Measurements from ENCODE around the gene CES3.
A peak's percentile ranks its signal among the peaks of the same experiment; 100 is the strongest.

The CES3 gene, protein sequence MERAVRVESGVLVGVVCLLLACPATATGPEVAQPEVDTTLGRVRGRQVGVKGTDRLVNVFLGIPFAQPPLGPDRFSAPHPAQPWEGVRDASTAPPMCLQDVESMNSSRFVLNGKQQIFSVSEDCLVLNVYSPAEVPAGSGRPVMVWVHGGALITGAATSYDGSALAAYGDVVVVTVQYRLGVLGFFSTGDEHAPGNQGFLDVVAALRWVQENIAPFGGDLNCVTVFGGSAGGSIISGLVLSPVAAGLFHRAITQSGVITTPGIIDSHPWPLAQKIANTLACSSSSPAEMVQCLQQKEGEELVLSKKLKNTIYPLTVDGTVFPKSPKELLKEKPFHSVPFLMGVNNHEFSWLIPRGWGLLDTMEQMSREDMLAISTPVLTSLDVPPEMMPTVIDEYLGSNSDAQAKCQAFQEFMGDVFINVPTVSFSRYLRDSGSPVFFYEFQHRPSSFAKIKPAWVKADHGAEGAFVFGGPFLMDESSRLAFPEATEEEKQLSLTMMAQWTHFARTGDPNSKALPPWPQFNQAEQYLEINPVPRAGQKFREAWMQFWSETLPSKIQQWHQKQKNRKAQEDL

DNA sequence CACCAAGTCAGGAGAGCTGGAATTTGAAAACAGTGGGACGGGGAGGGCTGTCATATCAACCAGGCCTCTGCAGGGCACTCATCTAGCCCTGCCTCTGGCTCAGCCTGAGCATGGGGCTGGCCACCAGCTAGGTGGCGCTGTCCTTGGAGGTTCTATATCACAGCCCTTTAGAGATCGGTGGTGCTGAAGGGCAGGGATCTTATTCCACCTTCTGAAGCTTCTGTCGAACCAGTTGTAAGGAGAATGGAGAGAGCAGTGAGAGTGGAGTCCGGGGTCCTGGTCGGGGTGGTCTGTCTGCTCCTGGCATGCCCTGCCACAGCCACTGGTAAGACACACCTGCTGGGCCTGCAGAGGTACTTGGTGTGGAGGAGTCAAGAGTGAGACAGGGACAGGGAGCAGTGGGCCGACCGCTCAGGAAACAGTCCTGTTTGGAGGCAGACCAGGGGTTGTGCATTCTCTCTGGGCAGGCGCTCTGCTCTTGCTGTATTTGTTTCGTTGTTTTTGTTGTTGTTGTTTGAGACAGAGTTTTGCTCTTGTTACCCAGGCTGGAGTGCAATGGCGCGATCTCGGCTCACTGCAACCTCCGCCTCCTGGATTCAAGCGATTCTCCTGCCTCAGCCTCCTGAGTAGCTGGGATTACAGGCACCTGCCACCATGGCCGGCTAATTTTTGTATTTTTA lies at the start of gene CES3:
CES3 (plus strand) TSS at position 202 of the 680 bp plus-strand sequence; CDS start at position 244, 42 bp downstream.
- peak; percentile 60 for DNase-seq

DNA sequence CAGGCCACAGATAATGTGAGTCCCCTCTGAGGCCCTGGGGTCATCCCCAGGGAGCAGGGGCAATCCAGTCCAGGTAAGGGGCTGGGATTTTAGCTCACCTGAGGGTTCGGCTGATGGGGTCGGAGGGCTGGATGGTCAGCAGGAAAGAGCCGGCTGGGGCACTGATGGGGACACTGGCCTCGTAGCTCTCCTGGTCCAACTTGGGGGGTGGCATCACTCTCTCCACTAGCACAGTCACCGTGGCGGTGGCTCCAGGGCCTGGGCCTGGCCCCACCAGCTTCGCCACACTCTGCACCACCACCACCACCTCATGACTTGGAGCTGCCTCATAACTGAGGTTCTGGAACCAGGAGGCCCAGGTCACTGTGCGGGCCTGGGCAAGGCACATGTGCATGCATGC lies 49.3 kb upstream of the CES3 start:
- no peak for DNase-seq

DNA sequence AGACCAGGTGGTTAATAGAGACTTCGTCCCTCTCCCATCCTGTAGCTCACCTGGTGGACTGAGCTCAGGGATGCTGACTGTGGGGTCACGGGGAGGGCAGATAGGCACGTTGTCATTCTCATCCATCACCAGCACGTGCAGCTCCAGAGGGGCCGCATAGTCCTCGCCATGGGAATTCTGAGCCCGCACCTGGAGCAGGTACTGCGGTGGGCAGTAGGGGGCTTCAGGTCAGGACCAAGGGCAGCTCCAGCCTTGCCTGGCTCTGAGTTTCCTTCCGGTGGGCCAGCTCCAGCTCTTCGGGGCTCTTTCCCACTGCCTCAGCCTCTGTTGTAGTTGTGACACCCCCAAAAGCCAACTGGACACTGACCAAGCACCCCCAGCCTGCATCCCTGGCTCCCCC lies 48.0 kb upstream of the CES3 start:
- DNase-seq, result no peak

- DNase-seq, result no peak
Observed at GRCh38 chr16:66913711-66914110, 47.4 kb upstream of the CES3 start.

DNA sequence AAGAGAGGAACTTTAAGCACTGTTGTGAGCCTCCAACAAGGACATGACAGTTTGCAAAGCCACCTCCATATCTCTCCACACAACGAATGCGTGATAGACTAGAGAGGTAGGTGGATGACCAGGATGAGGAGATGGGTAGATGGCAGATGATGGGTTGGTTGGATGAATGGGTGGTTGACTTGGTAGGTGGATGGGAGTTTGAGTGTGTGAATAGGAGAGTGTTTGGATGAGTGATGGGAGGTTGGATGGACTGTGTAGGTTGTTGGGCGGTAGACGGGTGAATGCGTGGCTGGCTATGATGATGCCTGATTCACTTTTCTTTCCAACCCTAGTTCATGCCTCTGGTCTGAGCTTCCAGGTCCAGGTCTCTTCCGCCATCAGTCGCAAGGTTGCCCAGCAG lies 46.5 kb upstream of the CES3 start:
- DNase-seq, result no peak

GRCh38 chr16:66915041-66915440 lies 46.0 kb upstream of the CES3 start:
- DNase-seq, result no peak

GRCh38 chr16:66916518-66916917 lies 44.5 kb upstream of the CES3 start:
- DNase-seq, result no peak

- DNase-seq, result no peak
Observed at GRCh38 chr16:66917741-66918140, 43.3 kb upstream of the CES3 start.

GRCh38 chr16:66918355-66918754 lies 42.7 kb upstream of the CES3 start:
- no peak for DNase-seq

- DNase-seq, result no peak
Observed at GRCh38 chr16:66918803-66919568, 42.1 kb upstream of the CES3 start, which contains the start of gene CDH16. Gene CDH16 (minus strand): TSS chr16:66918885. CDS start chr16:66918065, 820 bp downstream.

DNA sequence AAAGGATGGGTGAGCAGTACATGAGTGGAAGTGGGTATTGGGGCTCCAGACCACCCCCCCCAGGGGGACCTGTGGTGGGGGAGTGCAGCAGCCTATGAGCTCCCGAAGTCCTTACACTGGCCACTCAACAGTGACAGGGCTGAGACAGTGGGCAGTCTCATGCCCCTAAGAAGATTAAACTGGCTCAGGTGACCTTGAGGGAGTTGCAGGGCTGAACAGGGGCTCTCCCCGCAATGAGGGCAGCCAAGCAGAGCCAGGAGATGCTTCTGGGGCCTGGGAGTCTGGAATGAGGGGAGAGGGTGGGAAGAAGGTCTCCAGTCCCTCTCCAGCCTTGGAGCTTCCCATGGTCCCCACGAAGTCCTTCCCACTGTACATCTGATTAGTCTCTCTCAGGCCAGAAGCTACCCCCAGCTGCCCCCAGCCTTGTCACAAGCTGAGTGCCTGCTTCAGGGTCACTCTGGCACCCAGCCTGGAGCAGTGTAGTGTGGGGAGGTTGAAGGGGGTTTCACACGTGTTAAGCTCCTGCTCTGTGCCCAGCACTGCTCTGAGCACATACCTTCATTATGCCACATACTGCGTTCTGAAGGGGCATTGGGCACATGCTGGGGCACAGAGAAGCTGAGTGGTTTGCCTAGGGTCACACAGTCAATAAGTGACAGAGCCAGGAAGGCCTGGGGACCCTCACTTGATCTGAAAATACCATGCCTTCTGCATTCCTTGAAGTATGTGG lies 41.3 kb upstream of the CES3 start:
- no peak for DNase-seq

DNA sequence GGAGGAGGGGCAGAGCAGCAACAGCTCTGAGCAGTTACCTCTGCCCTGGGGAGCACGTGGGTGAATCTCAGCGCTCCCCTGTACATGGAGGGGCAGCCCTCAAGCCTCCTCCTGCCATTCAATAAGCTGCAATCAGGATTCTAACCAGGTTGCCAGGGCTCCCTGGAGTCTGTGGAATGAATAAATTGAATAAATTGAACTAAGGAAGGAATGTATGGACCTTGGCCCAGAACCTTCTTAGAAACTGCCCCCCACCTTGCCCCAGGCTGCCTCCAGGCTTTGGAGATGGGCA lies 40.8 kb upstream of the CES3 start:
- DNase-seq, result no peak

- DNase-seq, result no peak
Observed at GRCh38 chr16:66920924-66921680, 40.0 kb upstream of the CES3 start.

DNA sequence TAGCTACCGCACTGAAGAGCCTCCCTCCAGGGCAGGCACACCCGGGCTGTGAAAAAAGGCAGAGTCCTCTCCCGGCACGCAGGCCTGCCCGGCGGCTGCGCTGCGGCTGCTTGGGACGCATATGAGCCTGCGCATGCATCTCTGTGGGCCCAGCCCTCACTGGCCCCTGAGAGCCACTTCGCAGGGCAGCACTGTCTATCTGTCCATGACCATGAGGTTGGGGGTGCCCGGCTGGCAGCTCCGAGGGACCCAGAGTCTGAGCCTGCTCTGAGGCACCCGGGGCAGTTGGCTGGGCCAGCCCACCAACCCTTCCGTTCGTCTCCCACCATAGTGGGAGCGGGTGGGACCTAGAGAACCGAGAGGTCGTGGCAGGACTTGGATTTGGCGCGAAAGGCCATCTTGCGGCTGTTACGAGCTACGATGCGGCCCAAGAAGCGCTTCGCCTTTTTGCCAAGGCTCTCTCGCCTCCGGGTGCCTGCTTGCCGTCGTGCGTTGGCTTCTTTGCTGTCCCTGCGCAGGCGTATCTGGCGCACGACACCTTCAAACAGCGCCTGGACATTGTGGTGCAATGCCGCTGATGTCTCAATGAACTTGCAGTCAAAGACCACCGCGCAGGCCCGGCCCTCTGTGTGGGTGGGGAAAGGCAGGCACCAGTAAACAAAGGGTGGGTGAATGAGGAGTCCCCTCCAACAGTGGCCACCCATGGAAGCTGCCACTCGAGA lies 39.2 kb upstream of the CES3 start:
- no peak for DNase-seq

DNA sequence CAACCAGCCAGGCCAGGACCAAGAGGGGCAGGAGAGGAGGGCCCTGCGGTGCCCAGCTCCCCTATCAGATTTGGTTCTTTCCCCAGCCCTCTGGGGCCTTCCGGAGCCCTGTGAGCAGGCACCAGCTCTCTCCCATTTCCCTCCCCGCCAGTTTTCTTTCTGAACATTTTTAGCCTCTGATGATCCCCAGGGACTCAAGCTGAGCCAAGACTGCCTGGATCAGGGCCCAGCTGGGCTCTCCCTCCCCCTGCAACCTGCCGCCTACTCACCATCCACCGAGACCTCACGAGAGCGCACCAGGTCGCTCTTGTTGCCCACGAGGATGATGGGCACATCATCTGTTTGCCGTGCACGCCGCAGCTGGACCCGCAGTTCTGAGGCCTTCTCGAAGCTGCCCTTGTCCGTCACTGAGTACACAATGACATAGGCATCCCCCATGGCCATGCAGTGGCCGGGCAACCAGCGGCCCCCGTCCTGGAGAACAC lies 37.8 kb upstream of the CES3 start:
- no peak for DNase-seq

GRCh38 chr16:66923866-66924265 lies 37.2 kb upstream of the CES3 start:
- DNase-seq, result no peak

DNA sequence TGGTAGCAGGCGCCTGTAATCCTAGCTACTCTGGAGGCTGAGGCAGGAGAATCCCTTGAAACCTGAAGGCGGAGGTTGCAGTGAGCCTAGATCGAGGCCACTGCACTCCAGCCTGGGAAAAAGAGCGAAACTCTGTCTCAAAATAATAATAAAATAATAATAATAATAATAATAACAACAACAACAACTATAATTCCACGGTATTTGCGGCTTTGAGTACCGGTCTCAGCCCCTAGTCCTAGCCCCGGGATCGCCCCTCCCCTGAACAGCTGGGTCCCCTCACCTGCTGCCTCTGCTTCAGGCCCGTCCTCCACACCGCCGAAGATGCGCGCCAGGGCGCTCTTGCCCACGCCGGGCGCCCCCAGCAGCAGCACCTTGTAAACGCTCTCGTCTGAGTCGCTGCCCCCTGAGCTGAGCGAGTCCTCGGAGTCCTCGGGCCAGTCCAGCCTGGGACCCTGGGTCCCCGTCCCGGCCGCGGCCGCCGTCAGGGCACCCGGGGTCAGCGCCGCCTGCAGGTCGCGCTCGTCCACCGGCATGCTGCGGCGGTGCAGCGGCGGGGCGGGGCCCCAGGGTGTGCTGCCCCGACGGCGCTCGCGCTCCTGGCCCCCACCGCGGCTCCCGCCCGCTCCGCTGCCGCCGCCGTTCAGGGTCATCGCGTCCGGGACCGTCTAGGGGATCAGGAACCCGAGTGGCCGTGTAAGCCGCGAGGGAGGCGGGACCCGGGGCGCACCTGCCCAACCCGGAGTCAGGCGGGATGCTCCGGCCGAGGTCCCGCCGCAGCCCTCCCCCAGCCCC lies 36.3 kb upstream of the CES3 start:
- peak; percentile 32 for DNase-seq

DNA sequence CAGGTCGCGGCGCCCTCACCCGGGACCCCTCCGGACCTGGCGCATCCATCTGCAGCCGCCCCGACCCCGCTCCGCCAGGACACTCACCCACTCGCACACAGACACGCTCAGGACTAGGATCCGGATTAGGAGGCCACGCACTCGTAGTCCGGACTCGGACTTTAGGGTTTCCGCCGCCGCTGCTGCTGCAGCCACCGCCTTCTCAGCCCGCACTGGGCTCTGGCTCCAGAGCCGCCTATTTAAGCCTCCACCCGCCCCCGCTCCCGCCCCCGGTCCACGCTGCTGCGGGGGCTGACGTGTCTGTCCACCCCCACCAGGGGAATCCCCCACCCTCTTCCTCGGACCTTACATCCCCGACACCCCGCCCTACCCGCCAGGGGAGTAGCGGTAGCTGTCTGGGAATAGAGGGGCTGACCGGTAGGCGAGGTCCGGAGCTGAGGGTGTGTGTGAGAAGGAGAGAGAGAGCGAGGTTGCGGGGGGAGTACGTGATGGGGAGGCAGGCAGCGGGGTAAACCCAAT lies 35.7 kb upstream of the CES3 start, which contains the start of gene RRAD:
RRAD (minus strand) TSS at position 214 of the 519 bp plus-strand sequence. CDS start 356 bp downstream, outside the sequence.
- DNase-seq, result no peak

- DNase-seq, result no peak
Observed at GRCh38 chr16:66926171-66926947, 34.7 kb upstream of the CES3 start.

Data from activated CD4-positive, alpha-beta T cell treated with anti-CD3 and anti-CD28 coated beads, Interleukin-2, amount 50 U/mL, for 1 hour (primary cell).